Common myeloid progenitor, CD34-positive (primary cell): ENCODE data around the gene INO80B.
A peak's percentile ranks its signal among the peaks of the same experiment; 100 is the strongest.

Experiments used
- CTCF ChIA-PET: fragments of 350-600 bp; sonication (Branson Sonifier 250); formaldehyde crosslinking; loops from one replicate; lab custom pipeline; 2021; ENCODE audit warnings: antibody characterized with exemption; lab: Charles Lee
- POLR2A ChIA-PET: fragments of 350-600 bp; sonication (Branson Sonifier 250); formaldehyde crosslinking; loops from one replicate; lab custom pipeline; 2021; ENCODE audit warnings: antibody characterized with exemption; lab: Charles Lee
- DNase-seq, 3 donors: peaks; one replicate each; pipeline versions ENCODE4 v3.0.0 to v3.0.0-alpha.2; 2013
- H3K27ac ChIP-seq, 2 experiments: 1 replicate in 1 of 2; 2 replicates in 1 of 2; pipeline ENCODE4 v1.7.0; 2013; ENCODE audit warnings: inconsistent platforms in 2 of 2, low read length in 2 of 2, mild to moderate bottlenecking in 2 of 2, low read depth in 1 of 2, moderate library complexity in 1 of 2; ENCODE audit not compliant: severe bottlenecking in 2 of 2, insufficient read depth in 1 of 2, poor library complexity in 1 of 2
- H3K27me3 ChIP-seq, 5 experiments: replicated peaks in 2 of 5; 1 replicate in 3 of 5; 2 replicates in 2 of 5; pipeline versions ENCODE4 v1.6.1 to v1.7.0; 2013; ENCODE audit warnings: low read length in 4 of 5, mild to moderate bottlenecking in 2 of 5, moderate library complexity in 2 of 5, inconsistent platforms in 1 of 5; ENCODE audit not compliant: insufficient read depth in 5 of 5, control insufficient read depth in 4 of 5
- H3K36me3 ChIP-seq, 4 experiments: 1 replicate in 2 of 4; 2 replicates in 2 of 4; pipeline versions ENCODE4 v1.6.1 to v1.7.0; 2013; ENCODE audit warnings: low read length in 3 of 4, control low read depth in 1 of 4, mild to moderate bottlenecking in 1 of 4; ENCODE audit not compliant: control insufficient read depth in 4 of 4, insufficient read depth in 4 of 4
- H3K4me1 ChIP-seq, 4 experiments: 1 replicate in 3 of 4; 2 replicates in 1 of 4; pipeline versions ENCODE4 v1.6.1 to v1.7.1; 2013; ENCODE audit warnings: low read length in 3 of 4, mild to moderate bottlenecking in 3 of 4, control low read depth in 1 of 4, inconsistent platforms in 1 of 4, moderate library complexity in 1 of 4; ENCODE audit not compliant: control insufficient read depth in 4 of 4, insufficient read depth in 4 of 4; ENCODE audit errors: control extremely low read depth in 1 of 4
- H3K4me3 ChIP-seq, 7 experiments: 1 replicate in 4 of 7; 2 replicates in 3 of 7; pipeline versions ENCODE4 v1.5.1 to v1.7.0; 2013; ENCODE audit warnings: mild to moderate bottlenecking in 7 of 7, low read length in 6 of 7, moderate library complexity in 6 of 7, inconsistent platforms in 2 of 7, low read depth in 2 of 7, control low read depth in 1 of 7; ENCODE audit not compliant: insufficient read depth in 4 of 7, control insufficient read depth in 1 of 7; ENCODE audit errors: extremely low read depth in 1 of 7
- H3K9me3 ChIP-seq, 5 experiments: 1 replicate in 4 of 5; 2 replicates in 1 of 5; pipeline versions ENCODE4 v1.6.1 to v1.7.1; 2013; ENCODE audit warnings: low read length in 4 of 5, mild to moderate bottlenecking in 2 of 5, inconsistent platforms in 1 of 5, low read depth in 1 of 5, moderate library complexity in 1 of 5; ENCODE audit not compliant: control insufficient read depth in 4 of 5, insufficient read depth in 2 of 5; ENCODE audit errors: control extremely low read depth in 1 of 5
- WGBS: methylation state at CpG from one replicate; pipeline ENCODE4 v1.1.5; 2013; ENCODE audit not compliant: insufficient coverage; 5-methylcytosine and 5-hydroxymethylcytosine counted together

INO80B gene

DNA sequence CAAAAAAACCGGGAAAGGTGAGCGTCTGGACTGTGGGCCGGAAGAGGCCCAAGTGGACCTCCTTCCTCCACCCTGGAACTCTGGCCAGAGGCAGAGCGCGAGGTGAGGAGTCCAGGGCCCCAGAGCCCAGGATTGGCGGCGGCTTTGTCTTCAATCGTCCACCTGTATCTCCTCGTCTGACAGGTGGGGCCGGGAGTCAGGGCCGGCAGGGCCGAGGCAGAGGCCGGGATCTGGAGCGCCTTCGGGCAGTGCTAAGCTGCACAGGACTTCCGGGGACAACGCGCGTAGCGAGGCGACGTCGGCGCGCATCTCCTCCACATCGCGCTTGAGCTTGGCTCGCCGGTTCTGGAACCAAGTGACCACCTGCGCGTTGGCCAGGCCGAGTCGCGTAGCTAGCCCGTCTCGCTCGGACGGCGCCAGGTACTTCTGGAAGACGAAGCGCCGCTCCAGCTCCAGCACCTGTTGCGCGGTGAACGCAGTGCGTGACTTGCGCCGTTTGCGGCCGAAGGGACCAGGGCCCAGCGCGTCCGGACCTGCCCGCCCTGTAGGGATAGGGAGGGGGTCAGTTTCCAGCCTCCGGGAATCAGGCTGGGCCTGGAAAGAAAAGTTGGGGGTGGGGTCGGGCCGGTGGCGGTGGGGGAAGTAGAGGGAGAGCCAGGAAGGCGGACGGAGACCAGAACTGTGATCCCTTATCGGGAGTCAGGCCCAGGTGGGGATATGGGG, 43.1 kb downstream of the INO80B start:
- peaks cover 0 to 69% (median 48%) of the 10 kb centered on the region in 5 experiments for H3K27me3 ChIP-seq
- H3K4me3 ChIP-seq = peak overlapping the region in 6 of 7 experiments; percentile 51 to 73 (median 60)
- H3K36me3 ChIP-seq = peaks cover 2 to 16% (median 8%) of the 10 kb centered on the region in 4 experiments
- peaks cover 4 to 35% (median 33%) of the 10 kb centered on the region in 4 experiments for H3K4me1 ChIP-seq
- WGBS = 4% methylated on average over 60 of the region's 61 CpGs
- DNase-seq = no peak
- POLR2A ChIA-PET = no interaction called here
- no peaks in the 10 kb centered on the region for H3K9me3 ChIP-seq
- H3K27ac ChIP-seq = no peak overlapping the region
- CTCF ChIA-PET = interaction anchor here (1.5 to 12.7 kb wide), 2 partner anchors 32 to 41 kb away, joined by 4 to 143 read pairs; partner anchors contain the start of genes AUP1, DQX1 and HTRA2

- H3K4me3 ChIP-seq = peak overlapping the region; percentile 17 to 73 (median 58)
- no peaks in the 10 kb centered on the region for H3K9me3 ChIP-seq
- peak in 2 of 3 donors; percentile 48 to 55 for DNase-seq
- H3K27me3 ChIP-seq = peaks cover 0 to 77% (median 53%) of the 10 kb centered on the region in 5 experiments
- ChIA-PET CTCF (interaction anchor here (0.9 to 12.7 kb wide), 5 partner anchors 7 to 89 kb away, joined by 3 to 143 read pairs (median 11); partner anchors contain the start of genes AUP1, DQX1 and HTRA2), POLR2A (no interaction called here)
- H3K36me3 ChIP-seq = peaks cover 2 to 9% (median 5%) of the 10 kb centered on the region in 4 experiments
- under 1% methylated on average over 38 of the region's 41 CpGs for WGBS
- H3K27ac ChIP-seq = no peak overlapping the region
- H3K4me1 ChIP-seq = peaks cover 4 to 43% (median 40%) of the 10 kb centered on the region in 4 experiments
Measured at GRCh38 chr2:74498500-74499266, 43.8 kb downstream of the INO80B start.

DNA sequence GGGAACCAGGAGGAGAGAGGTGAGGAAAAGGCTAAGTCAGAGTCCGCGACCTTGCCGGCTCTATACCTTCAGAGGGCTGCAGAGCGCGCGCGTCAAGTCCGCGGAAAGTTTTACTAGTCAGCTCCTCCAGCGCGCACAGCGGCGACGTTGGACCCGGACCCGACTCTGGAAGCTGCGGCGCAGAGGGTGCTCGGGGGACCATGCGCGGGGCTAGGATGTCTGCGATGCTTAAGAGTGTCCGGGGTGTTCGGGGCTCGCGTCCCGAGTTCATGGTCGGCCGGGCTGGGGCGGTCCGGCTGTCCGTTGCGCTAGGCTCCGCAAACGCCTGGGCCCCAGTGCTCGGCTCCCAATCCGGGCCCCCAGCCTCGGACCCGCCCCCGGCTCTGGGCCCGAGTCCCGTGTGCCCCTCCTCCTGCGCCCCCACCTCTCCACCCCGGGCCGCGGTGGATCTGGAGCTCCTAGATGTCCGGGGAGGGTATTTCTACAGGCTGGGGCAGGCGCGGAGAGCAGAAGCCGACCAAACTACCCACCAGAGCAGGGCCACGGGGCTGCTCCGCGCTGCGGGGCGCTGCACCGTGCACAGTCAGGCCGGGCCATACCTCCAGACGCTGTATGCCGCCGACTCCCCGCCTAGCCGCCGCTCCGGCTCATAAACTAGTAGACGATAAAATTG, 44.5 kb downstream of the INO80B start, which contains the start of gene LBX2:
LBX2 (minus strand) TSS at position 337 of the 673 bp plus-strand sequence; CDS start at position 271, 66 bp downstream.
- ChIA-PET CTCF (interaction anchor here (0.9 to 12.7 kb wide), 6 partner anchors 8 to 88 kb away, joined by 3 to 143 read pairs (median 12); partner anchors contain the start of genes AUP1, CCDC142, DQX1 and HTRA2), POLR2A (no interaction called here)
- WGBS = 3% methylated on average over 48 of the region's 65 CpGs
- DNase-seq = peak in 2 of 3 donors; percentile 40 to 53
- Histone ChIP-seq H3K36me3 (peaks cover 0 to 3% (median 1%) of the 10 kb centered on the region in 4 experiments), H3K9me3 (no peaks in the 10 kb centered on the region), H3K4me1 (peaks cover 4 to 45% (median 43%) of the 10 kb centered on the region in 4 experiments), H3K4me3 (peak within 1 kb of the TSS; percentile 17 to 73 (median 58)), H3K27me3 (peaks cover 0 to 84% (median 56%) of the 10 kb centered on the region in 5 experiments), H3K27ac (no peak within 1 kb of the TSS)

DNA sequence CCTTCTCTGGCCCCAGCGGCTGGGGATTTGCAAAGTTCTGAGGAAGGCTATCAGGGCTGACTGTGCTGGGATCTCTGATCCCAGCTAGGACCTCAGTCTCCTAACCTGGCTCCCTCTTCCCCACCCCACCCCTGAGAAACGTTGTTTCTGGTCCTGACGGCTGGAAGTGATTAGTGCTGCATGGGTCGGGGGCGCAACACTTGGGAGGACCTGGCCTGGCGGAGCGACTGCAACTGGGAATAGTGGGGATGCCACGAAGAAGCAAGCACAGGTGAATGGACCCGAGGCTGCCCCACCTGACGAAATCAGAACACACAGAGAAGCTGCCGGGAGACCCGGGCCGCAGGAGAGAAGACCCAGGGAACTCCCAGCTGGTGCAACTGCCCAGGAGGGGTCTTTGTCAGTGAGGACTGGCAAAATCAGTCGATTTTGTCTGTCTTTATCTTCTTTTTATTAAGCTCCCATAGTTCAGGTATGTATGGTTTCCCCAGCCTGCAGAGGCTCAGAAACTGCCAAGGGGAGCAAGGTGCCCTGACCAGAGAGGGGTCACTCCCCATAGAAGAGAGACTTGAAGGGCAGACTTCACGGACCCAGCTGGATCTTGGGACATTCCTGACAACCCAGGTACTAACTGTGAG, 45.2 kb downstream of the INO80B start:
- no peak for DNase-seq
- Histone ChIP-seq H3K4me3 (peak overlapping the region in 3 of 7 experiments; percentile 56 to 73 (median 70)), H3K27ac (no peak overlapping the region), H3K27me3 (peaks cover 0 to 88% (median 56%) of the 10 kb centered on the region in 5 experiments), H3K9me3 (no peaks in the 10 kb centered on the region), H3K4me1 (peaks cover 4 to 47% (median 45%) of the 10 kb centered on the region in 4 experiments), H3K36me3 (peaks cover 0 to 6% (median 2%) of the 10 kb centered on the region in 4 experiments)
- POLR2A ChIA-PET = no interaction called here
- 69% methylated on average over 12 of the region's 15 CpGs for WGBS
- CTCF ChIA-PET = interaction anchor here (1.3 to 12.7 kb wide), 8 partner anchors 9 to 88 kb away, joined by 3 to 143 read pairs (median 9); partner anchors contain the start of genes AUP1, CCDC142, DQX1 and HTRA2

DNA sequence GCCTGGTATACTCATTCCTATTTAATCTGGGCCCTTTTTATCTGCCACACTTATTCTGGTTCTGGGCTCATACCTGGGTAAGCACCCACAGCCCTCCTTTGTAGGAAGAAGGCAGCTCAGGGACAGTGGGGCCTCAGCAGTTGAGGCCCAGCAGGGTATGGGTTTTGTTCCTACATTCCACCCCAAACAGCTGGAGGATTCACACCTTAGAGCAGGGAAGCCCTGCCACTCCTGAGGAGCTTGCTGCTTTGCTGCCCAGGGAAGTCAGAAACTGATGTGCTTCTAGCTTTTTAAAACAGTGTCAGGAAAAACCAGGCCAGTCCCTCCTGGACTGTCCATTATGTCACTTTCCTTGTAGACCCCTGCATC, 45.7 kb downstream of the INO80B start:
- H3K27me3 ChIP-seq = peaks cover 0 to 92% (median 54%) of the 10 kb centered on the region in 5 experiments
- H3K4me3 ChIP-seq = no peak overlapping the region

More for the DNA sequence above, 45.7 kb downstream of the INO80B start:
- CTCF ChIA-PET = interaction anchor here (0.7 to 12.7 kb wide), 10 partner anchors 9 to 87 kb away, joined by 3 to 143 read pairs (median 6); partner anchors contain the start of genes AUP1, CCDC142, DQX1 and HTRA2
- Histone ChIP-seq H3K36me3 (peaks cover 0 to 11% (median 5%) of the 10 kb centered on the region in 4 experiments), H3K9me3 (no peaks in the 10 kb centered on the region), H3K4me1 (peaks cover 4 to 52% (median 45%) of the 10 kb centered on the region in 4 experiments), H3K27ac (no peak overlapping the region)
- DNase-seq = no peak
- POLR2A ChIA-PET = no interaction called here
